SKM-1 (cell line): ENCODE measurements around the gene TRIM47.

Experiments used
- DNase-seq: peaks from one replicate; lab custom pipeline; 2025; ENCODE audit not compliant: unreplicated experiment; lab: John Stamatoyannopoulos, UW

Gene TRIM47

DNA sequence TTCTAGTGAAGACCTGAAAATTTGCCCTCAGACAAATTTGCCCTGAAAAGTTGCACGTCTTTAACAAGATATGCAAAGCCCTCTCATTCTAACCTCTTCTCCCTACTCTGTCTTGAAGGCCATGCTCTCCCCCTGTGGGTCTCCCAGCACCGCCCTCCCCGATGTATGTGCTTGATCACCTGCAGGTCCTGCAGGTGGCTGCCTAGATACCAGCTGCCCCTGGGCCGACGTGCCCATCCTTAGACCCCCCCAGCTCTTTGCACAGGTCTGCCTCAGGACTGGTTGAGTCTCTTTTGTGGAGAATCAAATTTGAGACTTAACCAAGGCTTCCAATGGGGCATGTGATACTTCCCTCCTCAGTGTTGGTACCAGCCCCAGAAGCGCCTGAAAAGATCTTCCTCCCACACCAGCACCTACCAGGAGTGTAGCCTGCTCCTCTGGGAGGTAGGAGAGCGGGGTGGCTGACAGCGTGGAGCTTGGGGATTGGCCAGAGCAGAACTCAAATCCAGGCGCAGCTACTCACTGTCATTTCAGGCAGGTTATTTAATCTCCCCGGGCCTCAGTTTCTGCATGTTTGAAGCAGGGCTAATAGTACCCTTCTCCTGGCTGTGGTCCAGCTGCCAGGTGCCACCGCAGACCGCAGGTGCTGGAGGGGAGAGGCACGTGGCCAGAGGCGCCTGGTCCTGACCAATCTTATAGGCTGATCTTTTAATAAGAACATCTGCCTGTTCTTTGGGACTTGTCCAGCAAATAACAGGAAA lies 30.9 kb upstream of the TRIM47 start:
- DNase-seq = no peak

- DNase-seq = no peak
Observed at GRCh38 chr17:75908201-75908600, 29.8 kb upstream of the TRIM47 start.

DNA sequence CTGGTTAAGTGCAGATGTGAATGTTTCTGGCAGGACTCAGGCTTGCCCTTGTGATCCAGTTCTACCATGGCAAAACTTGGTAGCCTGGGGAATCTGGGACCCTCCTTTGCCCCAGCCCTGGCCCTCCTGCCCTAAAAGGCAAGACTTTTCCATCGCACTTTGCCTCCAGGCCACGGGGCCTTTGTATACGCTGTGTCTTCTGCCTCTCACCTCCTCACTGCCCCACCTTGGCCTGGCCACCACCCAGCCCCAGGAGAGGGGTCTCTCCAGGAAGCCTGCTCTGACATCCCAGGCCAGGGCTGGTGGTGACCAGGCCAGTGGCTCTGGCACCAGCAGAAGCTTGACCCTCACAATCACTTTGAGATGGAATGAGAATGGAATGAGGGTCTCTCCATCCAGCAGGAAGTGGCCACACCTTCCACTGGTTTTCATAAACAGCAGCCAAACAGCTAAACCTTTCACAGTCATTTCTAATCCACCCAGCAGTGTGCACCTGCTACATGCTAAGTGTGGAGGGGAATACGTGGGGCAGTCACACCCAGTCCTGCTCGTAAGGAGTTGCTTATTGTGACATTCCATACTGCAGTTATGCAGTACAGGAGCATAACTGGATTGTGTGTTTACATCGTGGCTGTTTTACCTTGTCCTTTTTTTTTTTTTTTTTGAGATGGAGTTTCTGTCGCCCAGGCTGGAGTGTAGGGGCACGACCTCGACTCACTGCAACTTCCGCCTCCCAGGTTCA lies 27.9 kb upstream of the TRIM47 start:
- DNase-seq = no peak

DNA sequence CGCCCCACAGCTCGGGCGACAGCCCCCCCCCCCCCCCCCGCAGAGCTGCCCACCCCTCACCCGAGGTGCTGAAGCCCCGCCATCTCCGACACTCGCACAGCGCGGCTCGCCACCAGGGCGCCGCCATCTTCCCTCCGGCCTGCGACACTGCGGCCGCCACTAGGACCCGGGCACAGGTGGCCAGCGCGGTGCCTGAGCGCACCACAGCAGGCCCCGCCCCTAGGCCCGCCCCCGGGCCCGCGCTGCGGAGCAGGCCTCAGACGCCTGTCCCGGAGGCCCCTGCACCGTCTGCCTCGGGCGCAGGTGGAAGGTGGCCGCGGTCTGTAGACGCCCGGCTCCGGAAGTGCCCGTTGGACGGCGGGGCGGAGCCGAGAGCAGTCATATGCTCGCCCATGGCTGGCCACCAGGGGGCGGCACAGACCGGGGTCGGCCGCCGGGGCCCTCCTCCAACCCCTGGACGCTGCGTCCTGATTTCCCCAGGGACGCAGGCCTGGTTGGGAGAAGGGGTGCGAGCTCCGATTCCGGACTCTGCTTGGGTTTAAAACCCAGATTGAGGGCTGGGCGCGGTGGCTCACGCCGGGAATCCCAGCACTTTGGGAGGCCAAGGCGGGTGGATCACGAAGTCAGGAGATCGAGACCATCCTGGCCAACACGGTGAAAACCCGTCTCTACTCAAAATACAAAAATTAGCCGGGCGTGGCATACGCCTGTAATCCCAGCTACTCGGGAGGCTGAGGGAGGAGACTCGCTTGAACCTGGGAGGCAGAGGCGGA lies 26.6 kb upstream of the TRIM47 start, which contains the start of gene MRPL38:
MRPL38 (minus strand) TSS at position 136 of the 773 bp plus-strand sequence; CDS start at position 127, 9 bp downstream.
- peak; percentile 90 for DNase-seq

DNA sequence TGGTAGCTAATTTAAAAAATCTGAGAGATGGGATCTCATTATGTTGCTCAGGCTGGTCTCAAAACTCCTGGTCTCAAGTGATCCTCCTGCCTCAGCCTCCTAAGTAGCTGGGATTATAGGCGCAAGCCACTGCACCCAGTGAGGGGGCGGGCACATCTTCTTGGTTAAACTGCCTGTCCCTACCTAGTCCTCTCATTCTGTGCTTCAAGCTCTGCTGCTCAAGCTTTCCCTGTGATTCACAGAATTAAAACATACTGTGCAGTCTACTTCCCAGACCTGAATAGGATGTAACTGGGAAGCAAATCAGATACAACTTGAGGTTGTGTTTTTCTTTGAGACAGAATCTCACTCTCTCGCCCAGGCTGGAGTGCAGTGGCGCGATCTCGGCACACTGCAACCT lies 24.0 kb upstream of the TRIM47 start:
- no peak for DNase-seq

- DNase-seq = no peak
Observed at GRCh38 chr17:75901727-75902126, 23.3 kb upstream of the TRIM47 start.

GRCh38 chr17:75900691-75901533 lies 22.5 kb upstream of the TRIM47 start:
- no peak for DNase-seq

DNA sequence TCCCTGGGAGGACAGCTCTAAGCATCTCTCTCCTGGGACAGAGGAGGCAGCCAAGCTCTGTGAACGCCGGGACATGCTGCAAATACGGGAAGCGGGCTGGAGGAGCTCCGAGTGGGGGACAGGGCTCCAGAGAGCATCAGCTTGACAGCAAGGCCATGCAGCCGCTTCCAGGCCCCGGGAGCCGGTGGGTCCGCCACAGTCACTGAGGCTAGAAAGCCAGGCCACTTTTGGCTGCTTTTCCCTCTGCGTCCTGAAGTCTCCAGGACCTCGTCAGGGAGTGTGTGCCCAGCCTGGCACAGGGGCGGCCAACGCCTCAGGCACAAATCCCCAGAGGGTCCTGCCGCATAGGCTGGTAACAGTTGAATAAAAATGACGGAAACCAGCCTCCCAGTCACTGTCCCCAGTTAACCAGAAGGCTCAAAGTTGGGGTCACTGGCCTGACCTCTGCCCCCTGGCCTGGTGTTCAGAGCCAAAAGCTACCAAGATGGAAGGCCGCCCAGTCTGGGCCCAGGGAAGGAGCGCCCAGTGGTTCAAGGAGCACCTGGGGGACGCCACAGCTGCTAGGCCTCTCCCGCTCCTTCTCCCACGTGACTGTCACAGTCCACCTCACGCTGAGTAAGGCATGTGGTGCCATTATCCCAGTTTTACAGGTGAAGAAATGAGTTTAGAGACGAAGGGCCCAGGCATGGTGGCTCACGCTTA lies 21.5 kb upstream of the TRIM47 start:
- no peak for DNase-seq

- no peak for DNase-seq
Observed at GRCh38 chr17:75899353-75899752, 21.0 kb upstream of the TRIM47 start.

- no peak for DNase-seq
Observed at GRCh38 chr17:75898791-75899190, 20.4 kb upstream of the TRIM47 start.

DNA sequence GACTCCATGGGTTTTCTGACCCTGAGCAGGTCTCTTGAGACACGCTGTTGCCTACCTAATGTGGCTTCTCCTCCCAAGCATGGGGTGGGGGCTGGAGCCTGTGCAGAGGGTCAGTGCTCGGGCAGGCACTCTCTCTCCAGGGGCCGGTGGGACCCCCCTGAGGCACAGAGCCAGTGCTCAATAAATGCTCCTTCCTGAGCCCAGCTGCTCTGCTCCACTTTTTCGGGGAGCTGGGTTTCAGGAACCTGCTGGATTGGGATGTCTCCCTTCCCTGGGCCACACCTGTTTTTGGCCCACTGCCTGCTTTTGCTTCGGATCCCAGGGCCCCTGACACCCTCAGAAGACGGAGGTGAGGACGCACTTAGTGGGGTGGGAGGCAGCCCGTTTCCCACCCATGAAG lies 19.7 kb upstream of the TRIM47 start:
- DNase-seq = no peak

GRCh38 chr17:75897160-75898019 lies 19.0 kb upstream of the TRIM47 start:
- DNase-seq = no peak

- DNase-seq = peak; percentile 59
Observed at GRCh38 chr17:75896415-75897159, 18.2 kb upstream of the TRIM47 start, which contains the start of gene TRIM65. TRIM65 (minus strand) TSS chr17:75896951; CDS start chr17:75896937, 14 bp downstream.

GRCh38 chr17:75895370-75896155 lies 17.2 kb upstream of the TRIM47 start:
- DNase-seq = no peak

- no peak for DNase-seq
Observed at GRCh38 chr17:75894049-75894733, 15.8 kb upstream of the TRIM47 start.

DNA sequence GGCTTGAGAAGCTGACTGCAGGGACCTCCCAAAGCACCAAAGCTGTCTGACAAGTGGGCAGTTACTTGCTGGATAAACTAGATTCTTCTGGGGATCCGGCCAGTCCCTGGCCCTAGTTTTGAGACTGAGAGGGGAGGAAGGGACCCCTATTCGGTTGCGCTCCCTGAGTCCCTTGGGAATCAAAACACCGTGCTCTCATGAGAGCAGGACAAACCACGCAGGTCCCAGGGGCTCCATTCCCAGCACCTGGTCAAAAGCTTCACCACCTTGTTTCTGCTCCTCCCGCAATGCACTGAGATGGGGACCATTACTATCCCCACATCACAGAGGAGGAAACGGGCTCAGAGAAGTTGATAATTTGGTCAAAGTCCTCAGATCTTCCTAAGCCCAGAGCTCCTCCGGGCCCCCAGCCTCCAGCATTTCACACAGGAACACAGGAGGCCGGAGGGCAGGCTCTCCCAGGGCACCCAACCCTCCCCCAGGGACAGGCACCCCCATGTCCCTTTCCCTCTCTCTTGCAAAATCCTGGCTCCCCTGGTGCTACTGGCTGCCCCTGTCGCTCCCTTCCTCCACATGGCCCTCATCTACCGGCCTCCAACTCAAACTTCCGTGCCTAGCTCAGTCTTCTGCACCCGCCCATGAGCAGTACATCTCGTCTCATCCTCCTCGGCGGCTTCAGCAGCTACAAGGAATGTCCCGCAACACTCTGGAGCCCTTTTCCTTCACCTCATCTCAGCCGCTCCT lies 15.1 kb upstream of the TRIM47 start:
- DNase-seq = no peak
